GM21786 (cell line): ENCODE data around the gene TANGO2.

Source experiments
- ATAC-seq: cut with Tn5 transposase; IDR thresholded peaks from one replicate; pipeline ENCODE4 v1.9.1; 2021; ENCODE audit not compliant: unreplicated experiment

Gene TANGO2, protein sequence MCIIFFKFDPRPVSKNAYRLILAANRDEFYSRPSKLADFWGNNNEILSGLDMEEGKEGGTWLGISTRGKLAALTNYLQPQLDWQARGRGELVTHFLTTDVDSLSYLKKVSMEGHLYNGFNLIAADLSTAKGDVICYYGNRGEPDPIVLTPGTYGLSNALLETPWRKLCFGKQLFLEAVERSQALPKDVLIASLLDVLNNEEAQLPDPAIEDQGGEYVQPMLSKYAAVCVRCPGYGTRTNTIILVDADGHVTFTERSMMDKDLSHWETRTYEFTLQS

DNA sequence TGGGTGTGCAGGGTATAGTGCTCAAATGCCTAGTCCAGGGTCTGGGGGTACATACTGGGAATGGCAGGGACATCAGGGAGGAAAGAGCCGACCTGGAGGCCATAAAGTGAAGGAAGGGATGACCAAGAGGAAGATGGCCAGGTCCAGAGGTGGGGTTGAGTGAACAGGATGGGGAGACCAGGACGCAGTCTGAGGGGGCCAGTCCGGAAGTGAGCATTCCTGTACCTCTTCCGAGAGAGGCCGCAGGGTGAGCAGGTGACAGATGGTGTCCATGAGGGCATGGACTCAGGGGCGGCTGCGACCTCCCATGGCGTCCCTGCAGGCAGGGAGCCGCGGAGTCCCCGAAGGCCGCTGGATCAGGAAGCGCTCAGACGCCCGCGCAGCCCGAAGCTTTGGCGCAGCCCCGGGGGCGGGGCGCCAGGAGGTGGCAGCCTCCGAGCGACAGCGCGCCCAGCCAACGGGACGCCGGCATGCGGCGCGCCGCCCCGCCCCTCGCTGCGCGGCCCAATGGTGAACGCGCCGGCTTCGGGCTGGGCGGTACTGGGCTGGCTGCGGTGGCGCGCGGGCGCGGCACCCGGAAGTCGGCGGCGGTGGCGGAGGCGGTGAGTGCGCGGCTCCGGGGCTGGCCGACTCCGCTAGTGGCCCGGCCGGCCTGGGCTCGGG, at the start of gene TANGO2:
Gene TANGO2 (plus strand): TSS at position 578 of the 663 bp plus-strand sequence. CDS start 15,689 bp downstream, outside the sequence.
- peak; percentile 58 for ATAC-seq

DNA sequence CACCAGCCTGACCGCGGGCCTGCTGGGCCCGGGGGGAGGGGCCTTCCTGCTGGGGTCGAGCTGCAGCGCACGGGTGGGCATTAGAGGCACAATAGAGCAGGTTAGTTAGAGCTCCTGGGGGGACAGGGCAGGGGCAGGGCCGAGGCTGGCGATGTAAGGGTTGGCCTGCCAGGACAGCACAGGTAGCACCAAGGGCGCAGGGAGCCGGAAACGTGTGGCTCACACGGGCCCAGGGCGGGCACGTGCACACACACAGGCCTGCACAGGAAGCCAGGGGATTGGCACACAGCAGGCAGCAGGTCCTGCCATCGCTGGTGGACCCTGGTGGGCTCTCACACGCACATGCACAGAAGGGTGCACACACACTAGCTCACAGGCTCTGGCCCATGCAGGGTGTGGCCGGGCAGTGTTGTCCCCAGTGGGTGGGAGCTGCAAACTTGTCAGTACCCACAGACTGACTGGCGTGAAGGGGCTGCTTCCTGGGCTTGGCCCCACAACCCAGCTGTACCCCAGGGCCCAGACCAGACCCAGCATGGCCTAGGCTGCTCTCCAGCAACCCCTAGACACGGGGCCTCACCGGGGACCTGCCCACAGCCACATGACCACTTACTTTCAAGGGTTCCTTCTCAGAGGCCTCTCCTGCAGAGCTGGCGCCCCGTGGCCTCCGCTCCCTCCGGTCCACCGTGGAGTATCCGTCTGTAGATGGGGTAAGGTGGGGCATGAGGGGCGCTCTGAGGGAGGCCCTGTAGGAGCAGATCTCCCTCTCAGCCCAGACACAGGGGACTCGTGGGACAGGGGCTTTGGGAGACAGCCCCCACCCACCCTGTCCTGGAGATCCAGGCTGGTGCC, 49.4 kb upstream of the TANGO2 start:
- ATAC-seq: no peak

DNA sequence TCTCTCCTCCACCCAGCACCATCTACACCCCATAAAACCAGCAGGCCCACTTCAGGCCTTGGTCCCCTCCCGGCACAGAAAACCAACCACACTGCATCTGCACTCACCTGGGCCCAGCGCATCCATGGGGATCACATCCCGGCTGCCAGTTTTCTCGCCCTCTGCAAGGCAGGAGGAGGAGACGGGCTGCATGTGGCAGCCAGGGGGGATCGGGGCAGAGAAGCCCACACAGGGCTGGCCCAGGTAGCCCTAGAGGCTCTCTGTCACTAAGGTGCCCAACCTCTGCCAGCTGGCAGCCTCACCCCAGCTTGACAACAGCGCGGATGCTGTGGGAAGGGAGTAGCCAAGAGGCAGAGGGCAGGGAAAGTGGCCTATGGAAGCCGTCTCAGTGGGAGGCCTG, 48.7 kb upstream of the TANGO2 start:
- no peak for ATAC-seq

DNA sequence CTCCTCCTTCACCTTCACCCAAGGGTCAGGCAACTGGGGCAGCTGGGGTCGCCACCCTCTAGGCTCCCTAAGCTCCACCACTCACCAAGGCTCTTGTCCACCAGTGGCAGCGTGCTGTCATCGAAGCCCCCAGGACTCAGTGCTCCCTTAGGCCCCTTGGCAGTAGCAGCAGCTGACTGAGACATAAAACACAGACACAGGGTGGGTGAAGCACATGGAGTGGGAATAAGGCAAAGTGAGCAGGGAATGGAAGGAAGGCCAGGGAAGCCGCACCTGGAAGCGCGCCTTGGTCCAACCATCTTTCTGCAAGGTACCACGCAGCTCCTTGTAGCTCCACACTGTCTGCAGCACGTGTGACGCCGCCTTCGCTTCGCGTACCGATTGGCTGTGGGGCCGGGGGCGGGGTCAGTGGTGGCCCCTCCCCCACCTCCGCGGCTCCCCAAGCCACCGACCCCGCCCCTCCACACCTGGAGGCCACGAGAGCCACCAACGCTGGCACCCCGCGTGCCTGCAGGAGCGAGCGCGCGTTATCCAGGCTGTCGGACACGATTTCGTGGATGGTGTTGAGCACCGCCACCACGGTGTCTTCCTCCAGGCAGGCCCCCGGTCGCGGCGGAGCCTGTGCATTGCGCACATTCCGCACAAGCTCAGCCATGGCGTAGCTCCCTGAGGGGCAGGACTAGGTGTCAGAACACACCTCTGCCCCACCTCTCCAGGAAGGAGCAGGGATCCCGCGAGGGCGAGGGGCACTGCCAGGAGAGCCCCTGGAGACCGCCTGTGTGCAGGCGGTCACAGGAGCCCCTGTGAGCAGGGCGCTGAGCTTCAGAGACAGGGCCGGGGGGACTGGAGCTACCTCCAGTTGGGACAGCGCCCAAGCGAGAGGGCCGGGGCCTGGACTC, 48.0 kb upstream of the TANGO2 start:
- ATAC-seq: no peak

DNA sequence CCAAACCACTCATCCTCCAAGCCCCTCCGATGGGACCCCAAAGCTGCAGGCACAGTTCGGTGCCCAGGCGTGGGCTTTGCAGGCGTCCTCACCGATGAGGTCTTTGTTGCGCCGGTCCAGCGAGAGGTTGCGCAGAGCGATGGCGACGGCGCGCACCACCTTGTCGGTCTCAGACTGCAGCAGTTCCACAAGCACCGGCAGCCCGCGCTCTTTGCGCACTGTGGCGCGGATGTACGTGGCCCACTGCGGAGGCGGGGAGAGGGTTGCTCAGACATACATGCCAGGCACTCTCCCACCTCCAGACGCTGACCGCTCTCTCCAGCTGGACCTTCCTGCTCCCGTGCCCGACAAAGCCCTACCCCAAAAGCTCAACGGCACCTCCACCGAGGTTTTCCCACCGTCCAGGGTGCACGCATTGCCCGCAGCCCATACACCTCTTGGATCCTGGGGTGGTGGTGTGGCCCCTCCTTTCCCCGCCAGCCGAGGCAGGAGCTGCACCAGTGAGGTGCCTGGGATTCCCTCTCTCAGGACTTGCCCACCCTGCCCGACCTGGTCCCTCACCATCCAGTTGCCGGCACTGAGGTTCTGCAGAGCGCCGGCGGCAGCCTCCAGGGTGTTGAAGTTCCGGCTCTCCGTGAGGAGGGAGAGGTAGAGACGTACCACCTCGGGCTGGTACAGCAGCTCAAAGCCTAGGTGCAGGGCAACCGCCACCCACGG, 47.2 kb upstream of the TANGO2 start:
- no peak for ATAC-seq

DNA sequence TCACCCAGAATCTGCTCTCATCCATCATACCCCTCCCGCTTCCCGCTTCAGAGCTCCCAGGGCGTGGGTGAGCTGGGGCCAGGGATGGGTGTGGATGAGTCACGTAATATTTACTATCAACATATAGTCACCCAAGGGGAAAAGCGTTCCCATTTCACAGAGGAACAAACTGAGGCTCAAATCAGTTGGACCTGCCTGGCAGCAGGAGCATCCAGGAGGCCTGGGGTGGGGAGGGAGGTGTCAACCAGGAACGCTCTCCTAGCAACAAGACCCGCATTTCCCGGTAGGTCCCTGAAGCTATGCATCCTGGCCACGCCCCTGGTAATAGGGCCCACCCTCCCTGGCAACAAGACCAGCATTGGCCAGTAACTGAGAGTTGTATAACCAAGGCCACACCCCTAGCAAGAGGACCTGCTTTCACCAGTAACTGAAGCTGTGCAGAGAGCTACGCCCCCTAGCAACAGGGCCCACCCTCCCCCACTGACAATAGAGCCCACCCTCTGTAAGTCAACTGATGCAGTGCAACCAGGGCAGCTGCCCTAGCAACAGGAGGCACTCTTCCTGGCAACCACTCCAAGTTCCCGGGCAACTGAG, 46.5 kb upstream of the TANGO2 start:
- no peak for ATAC-seq

DNA sequence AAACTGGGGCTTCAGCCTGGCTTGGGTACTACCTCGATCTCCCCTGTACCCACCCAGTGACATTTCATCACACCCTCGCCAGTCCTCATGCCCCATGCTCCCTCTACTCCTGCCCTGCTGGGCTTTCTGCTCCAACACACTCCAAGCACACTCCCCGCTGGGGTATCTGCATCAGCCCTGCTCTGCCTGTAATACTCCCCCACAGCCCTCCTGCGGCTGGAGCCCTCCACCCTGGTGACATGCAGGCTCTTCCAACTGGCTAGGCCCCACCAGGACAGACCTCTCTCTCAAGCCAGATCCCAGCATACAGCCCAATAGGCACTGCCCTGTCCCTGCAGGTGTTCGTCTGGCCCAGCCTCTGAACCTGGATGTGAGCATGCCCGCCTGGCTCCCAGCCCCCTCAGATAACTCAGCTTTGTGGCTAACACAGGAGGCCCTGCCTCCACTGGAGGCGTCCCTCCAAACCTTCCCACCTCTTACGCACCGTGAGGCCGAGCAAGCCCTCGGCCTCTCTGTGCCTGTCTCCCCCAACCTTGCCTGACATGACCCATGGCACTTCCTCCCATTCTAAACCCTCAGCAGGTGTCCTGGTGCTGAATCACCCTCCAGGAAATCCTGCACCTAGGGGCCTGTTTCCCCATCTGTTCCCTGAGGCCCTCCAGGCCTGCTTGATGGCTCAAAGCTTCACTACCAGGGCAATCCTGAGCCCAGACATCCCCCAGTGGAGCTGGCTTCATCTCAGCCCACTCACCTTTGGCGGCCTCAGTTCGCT, 45.8 kb upstream of the TANGO2 start:
- no peak for ATAC-seq

DNA sequence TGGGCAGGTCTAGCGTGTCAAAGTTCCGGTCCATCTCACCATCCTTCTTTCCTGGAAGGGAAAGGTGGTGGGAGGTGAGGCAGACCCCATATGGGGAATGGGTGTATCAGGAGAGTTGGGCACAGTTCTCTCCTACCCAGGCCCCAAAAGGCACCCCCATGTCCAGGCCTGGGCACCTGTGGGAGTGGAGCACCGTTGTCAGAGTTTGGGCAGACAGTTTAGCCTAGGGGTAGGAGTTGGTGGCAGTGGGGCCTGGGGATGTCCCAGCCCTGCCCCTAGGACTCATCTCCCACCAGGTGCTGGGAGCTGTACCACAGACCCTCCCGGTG, 45.2 kb upstream of the TANGO2 start:
- ATAC-seq: no peak

DNA sequence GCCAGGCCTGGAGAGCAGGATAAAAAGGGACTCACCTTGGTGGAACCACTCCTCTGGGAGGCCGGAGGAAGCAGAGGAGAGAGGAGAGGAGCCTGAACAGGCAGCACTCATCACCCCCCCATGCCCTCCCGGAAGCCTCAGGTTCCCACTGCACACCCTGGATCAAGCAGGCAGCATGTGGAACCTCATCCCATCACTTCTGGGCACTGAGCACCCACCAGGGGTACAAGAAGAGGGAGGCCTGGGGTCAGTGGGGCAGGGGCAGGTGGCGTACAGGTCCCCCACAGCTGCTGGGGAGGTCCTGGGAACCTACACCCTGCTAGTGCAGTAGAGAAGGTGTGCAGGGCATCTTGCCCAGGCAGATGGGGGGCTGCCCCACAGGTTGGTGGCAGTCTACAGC, 44.2 kb upstream of the TANGO2 start:
- no peak for ATAC-seq

DNA sequence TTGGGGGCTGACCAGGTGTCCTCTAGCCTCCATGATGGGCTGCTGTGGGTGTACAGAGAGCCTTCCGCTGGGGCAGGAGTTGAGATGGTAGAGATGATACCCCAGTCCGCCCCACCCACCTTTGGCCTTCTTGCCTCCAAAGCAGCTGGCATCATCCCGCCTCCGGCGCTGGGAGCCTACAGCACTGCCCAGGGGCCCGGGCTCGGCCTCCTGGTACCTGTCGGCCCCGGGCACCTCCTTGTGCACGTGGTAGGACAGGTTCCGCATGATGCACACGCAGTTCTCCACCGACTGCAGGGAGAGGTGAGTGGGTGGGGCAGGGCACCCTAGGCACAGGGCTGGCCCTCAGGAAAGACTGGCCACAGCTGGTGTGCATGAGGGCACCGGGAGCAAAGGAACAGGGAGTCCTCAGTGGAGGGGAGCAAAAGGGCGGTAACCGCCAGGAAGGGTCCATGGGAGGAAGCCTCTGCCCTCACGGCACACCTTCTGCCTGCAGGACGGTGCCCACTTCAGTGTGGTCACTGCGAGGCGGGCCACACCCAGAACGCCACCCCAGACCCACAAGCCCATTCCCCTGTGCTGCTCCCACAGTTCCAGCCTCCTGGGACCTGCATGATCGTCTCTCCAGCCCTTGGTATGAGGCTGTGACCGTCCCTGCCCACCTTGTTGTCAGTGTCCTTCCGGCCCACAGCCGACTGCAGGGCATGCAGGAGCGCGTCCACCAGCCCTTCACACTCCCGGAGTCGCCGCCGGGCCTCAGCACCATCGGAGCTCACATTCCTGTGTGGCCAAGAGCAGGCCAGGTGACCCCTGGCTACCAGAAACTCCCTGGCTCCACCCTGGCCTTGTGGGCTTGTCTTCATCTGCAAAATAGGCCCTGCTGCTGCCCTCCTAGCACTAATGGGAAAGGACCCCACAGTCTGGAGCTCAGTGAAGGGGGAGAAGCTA, 43.3 kb upstream of the TANGO2 start:
- ATAC-seq: no peak

DNA sequence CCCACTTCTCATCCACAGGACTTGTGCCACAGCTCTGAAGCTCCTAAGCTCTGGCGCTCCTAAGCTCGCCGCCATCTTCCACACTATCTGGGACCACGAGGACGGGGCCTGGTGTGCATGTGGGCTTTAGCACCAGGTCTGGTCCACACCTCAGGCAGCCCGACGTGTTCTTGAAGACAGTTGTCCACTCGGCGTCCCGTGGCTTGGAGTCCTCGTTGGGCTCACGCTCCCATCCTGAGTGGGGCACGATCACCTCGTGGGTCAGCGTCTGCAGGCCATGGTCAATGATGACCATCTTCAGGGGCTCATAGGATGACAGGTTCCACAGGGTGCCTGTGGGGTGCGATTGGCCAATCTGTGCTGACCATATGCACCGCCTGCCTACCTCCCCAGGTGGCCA, 42.2 kb upstream of the TANGO2 start:
- ATAC-seq: no peak

DNA sequence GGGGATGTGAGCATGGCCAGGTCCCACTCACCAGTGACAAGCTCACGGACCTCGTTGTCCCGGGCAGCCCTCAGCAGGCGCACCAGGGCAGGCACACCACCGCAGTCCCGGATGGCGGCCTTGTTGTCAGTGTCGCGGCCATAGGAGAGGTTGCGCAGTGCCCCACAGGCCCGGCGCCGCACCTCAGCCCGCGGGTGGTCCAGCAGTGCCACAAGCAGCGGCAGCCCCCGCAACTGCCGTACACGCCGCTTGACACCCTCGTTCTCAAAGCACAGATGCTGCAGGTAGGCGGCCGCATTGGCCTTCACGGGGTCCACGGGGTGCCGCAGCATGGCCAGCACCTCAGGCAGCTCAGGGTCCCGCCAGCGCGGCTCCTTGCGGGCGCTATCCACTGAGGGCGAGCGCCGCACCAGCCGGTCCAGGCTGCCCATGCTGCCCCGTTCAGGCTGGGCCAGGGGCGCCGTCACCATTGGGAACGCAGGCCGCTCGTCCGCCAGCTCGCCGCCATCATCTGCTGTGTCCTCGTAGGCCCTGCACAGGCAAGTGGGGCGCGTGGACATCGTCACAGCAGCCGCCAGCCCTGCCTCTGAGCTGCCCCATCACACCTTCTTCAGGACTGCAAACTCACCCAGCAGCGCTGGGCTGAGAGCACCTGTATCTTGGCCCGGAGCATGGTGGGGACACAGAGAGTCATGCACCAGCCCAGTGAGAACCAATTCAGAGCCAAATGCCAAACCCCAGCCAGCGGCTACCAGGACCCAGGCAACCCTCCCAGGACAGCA, 41.0 kb upstream of the TANGO2 start:
- no peak for ATAC-seq

DNA sequence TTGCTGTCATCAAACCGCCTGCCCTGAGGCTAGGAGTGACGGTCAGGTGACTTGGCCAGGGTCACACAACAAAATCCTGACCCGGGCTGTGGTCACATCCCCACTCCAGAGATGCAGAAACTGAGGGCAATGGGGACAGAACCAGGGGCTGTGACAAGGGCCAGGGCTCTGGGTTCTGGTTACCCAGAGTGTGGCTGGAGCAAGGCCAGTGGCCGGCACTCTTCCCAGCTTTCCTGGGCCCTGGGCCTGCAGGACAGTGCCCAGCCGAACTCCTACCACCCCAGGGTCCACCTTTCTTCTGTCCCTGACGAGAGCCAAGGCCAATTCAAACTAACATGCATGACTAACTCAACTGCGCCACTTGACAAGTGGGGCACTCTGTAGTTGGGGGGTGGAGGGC, 40.1 kb upstream of the TANGO2 start:
- no peak for ATAC-seq

DNA sequence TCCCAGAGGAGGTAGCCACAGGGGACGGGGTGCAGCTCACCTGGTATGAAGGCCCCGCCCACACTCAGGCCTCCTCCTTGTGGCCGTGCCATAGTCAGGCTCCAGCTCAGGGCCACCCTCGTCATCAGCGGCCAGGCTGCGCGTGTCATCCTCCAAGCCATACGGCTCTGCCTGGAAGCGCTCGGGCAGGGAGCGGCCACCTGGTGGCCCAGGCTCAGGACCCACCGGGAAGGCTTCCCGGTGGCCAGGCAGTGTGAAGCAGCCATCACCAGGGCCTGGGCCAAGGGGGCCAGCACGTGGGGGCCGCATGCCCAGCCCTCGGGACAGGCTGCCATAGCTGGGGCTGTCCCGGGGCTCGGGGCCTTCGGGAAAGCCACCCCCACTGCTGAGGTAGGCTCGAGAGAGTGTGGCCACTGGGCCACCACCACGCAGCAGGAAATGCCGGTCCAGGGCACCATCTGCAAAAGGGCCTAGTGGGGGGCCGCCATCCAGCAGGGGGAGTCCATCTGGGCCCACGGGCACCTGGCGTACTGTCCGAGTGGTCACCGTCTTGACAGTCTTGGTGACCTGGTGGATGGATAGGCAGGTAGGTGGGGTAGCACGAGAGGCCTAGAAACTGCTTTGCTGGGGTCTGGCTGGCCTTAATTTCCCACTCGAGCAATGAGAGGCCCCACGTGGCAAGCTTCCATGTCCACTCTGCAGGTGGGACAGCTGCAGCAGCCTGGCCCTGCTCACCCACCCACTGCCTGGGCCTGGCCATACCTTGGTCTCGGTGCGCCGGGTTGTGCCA, 39.5 kb upstream of the TANGO2 start:
- ATAC-seq: no peak

DNA sequence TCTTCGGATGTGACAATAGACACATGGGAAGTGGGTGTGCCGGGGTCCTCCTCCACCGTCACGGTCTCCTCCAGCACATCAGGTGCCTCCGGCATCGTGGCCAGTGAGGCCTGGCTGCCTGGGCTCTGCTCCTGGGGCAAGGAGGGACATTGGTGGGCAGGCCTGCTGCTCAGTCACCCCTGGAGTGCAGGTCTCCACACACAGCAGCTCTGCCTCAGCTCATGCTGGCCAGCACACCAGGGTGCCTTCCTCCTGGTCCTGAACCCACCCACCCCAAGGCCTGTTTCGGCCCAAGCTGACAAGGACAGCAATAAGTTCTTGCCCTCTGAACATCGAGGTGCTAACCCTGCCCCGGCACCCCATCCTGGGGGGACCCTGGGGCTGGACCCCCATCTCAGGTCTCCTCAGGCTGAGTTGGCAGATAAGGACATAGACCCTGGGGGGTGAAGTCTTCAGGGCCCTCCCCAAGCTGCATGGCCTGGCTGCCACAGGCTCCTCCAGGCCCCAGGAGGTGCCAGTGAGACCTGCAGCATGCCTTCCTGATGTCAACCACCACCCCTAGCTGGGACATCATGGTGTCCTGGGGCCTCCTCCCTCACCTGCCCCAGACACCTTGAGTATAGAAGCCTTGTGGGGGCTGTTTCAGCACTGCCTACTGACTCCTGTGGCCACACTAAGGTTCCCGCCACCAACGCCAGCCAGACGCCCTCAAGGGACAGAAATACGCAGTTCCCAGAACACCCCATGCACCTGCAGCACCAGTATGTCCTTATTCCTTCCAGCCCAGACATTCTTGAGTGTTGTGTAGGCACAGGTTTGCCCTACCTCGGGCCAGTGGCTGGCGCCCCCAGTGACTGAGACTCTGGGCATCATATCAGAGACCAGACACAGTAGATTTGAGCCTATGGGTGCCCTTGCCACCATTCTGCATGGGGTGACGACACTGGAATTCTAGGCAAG, 38.7 kb upstream of the TANGO2 start:
- ATAC-seq: no peak
